Adipocyte (in vitro differentiated cells): ENCODE measurements around the gene NEDD4L.

ENCODE experiments used
- DNase-seq: peaks from one replicate; pipeline ENCODE4 v3.0.0-alpha.2; 2015; ENCODE audit warnings: low read depth
- H3K27me3 ChIP-seq: replicated peaks from 2 replicates; pipeline ENCODE4 v1.7.0; 2013; ENCODE audit warnings: mild to moderate bottlenecking, low read length, moderate library complexity; ENCODE audit not compliant: control insufficient read depth, insufficient read depth
- H3K36me3 ChIP-seq: 2 replicates; pipeline ENCODE4 v1.7.0; 2013; ENCODE audit warnings: low read length, mild to moderate bottlenecking, moderate library complexity; ENCODE audit not compliant: control insufficient read depth, insufficient read depth, severe bottlenecking
- H3K4me1 ChIP-seq: 2 replicates; pipeline ENCODE4 v1.7.0; 2013; ENCODE audit warnings: mild to moderate bottlenecking, low read length, moderate library complexity; ENCODE audit not compliant: control insufficient read depth, insufficient read depth
- H3K4me3 ChIP-seq: 2 replicates; pipeline ENCODE4 v1.7.0; 2013; ENCODE audit warnings: mild to moderate bottlenecking, low read length, moderate library complexity
- H3K9ac ChIP-seq: 2 replicates; pipeline ENCODE4 v1.7.0; 2013; ENCODE audit warnings: mild to moderate bottlenecking, low read length, moderate library complexity
- H3K9me3 ChIP-seq: 2 replicates; pipeline ENCODE4 v1.7.0; 2013; ENCODE audit warnings: mild to moderate bottlenecking, low read length, moderate library complexity; ENCODE audit not compliant: control insufficient read depth

NEDD4L gene

DNA sequence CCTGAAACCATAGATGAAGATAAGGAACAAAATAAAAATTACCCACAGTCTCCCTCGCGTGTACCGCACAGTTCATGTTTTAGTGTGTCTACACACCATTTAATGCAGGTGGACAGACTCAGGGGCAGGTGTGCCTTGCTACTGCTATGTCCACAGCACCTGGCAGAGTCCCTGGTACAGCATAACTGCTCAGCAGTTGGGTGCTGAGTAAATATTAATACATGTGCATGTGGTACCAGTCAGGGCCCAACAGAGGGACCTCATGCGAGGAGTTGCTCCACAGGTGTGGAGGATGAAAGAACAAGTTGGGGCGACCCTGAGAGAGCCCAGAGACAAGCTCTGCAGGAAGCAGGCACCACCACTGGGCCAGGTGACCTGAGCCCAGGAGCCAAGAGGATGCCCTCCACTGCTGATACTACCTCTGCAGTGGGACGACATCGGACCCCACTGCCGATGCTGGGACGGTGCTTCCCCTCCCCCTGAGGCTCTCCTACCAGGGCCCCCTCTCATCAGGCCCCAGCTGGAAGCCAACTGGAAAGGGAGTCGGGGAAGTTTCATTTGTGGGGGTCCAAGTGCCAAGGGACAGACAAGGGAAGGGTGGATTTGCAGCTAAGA is 100.8 kb downstream of the NEDD4L start:
- Histone ChIP-seq H3K36me3 (no peaks in the 10 kb centered on the region), H3K4me3 (no peak overlapping the region), H3K4me1 (peaks cover 36% of the 10 kb centered on the region), H3K9ac (no peak overlapping the region), H3K9me3 (no peaks in the 10 kb centered on the region), H3K27me3 (no peaks in the 10 kb centered on the region)
- no peak for DNase-seq

DNA sequence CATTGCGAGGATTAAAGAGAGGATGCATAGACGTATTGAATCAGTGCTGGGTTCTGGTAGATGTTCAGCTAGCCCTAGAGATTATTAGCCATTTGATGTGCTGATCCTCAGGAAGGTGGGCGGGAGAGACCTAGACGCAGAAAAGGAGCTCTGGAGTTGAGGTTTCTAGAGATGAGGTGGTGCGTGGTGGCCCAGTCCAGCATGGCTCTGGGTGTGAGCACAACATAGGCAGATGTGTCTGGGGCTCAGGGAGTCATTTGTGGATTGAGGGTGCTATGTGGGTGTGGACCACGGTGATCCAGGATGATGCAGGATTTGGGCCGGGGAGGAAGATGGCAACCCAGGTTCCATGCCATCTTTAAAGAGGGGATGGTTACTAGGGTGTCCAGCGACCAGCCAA is 102.1 kb downstream of the NEDD4L start:
- no peaks in the 10 kb centered on the region for H3K27me3 ChIP-seq
- H3K9me3 ChIP-seq = no peaks in the 10 kb centered on the region
- peaks cover 30% of the 10 kb centered on the region for H3K4me1 ChIP-seq
- H3K9ac ChIP-seq = no peak overlapping the region
- H3K4me3 ChIP-seq = no peak overlapping the region
- DNase-seq = no peak
- no peaks in the 10 kb centered on the region for H3K36me3 ChIP-seq

DNA sequence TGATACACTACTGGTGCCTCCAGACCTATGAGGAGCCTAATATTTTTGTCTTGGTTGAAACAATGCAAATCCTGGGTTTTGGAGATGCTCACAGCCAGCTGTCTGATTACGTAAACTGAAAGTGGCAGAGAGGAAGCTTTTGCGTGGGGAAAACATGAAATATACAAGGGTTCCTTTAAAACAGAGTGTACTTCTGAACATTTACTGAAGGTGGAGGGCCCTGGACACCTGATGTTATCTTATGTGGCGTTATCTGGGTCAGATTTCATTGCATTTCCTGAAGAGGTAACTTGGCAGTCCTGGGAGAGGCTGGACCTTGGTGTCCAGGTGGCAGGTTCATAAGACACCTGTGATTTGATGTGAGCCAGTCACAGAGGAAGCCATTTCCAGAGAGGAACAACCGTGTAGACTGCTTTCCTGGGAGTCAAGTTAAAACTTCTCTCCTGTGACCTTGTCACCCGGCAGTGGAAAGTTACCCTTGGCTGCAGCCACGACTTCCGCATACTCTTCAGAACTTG is 105.0 kb downstream of the NEDD4L start:
- no peak overlapping the region for H3K4me3 ChIP-seq

DNA sequence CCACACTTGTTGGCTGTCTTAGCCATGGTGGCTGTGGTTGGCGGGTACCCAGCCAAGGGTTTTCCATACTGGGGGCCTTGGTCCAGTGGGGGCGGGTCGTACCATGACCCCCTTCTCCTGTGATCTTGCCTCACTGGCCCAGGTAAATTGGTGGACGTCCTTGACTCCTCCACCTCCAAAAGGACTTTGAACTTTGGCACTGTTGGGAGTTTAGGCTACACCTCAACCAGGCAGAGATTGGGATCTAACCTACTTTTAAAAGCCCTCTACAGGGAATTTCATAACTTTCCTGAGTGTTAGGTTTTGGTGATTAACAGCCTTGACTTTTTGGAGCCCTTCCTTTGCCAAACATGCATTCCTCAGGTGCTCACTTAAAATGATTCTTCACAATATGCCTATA is 106.7 kb downstream of the NEDD4L start:
- Histone ChIP-seq H3K9me3 (no peaks in the 10 kb centered on the region), H3K27me3 (no peaks in the 10 kb centered on the region), H3K4me1 (peaks cover 20% of the 10 kb centered on the region), H3K36me3 (no peaks in the 10 kb centered on the region), H3K4me3 (no peak overlapping the region), H3K9ac (no peak overlapping the region)
- no peak for DNase-seq

More for the DNA sequence above, 105.0 kb downstream of the NEDD4L start:
- Histone ChIP-seq H3K9me3 (no peaks in the 10 kb centered on the region), H3K9ac (no peak overlapping the region), H3K27me3 (no peaks in the 10 kb centered on the region), H3K36me3 (no peaks in the 10 kb centered on the region), H3K4me1 (peaks cover 20% of the 10 kb centered on the region)
- DNase-seq = no peak

DNA sequence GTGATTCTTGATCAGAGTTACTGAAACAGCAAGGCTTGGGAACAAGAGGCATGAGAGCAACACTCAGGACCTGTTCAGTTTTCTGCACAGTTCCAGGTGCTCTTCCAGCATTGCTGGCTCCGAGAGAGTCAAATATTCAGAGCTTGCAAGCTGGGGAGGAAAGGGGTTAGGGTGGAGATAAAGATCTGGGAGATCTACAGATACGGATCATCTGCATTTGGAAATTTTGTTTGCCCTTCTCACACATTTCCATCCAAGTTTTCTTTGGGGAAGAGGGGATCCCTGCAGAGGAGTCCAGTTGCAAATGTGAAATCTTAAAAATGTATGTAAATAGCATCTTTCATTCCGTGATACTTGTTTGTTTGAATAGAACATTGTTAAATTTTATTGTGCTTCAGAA is 108.2 kb downstream of the NEDD4L start:
- H3K36me3 ChIP-seq = no peaks in the 10 kb centered on the region
- no peak for DNase-seq
- no peaks in the 10 kb centered on the region for H3K27me3 ChIP-seq
- H3K9me3 ChIP-seq = no peaks in the 10 kb centered on the region
- H3K4me3 ChIP-seq = no peak overlapping the region
- no peak overlapping the region for H3K9ac ChIP-seq
- H3K4me1 ChIP-seq = peaks cover 14% of the 10 kb centered on the region

DNA sequence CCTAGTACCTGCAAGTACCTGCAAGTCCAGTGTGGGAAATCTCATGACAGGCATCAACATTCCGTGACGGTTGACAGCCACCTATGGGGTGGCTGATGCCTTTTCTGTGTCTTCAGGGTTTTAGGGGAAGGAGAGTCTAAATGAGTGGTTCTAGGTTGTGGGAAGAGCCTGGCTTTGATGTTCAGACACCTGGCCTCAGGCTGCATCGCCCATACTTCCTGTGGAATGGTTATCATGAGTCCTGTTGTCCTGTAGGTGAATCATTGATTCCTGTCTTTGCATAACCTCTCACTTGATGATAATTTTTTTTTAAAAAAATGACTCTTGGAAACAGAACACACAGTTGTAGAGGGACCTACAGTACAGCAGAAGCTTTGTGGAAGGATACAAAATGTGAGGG is 108.9 kb downstream of the NEDD4L start:
- Histone ChIP-seq H3K9ac (no peak overlapping the region), H3K36me3 (no peaks in the 10 kb centered on the region), H3K9me3 (peaks cover 1% of the 10 kb centered on the region), H3K4me3 (no peak overlapping the region), H3K4me1 (peaks cover 7% of the 10 kb centered on the region), H3K27me3 (no peaks in the 10 kb centered on the region)
- DNase-seq = no peak

- Histone ChIP-seq H3K27me3 (no peaks in the 10 kb centered on the region), H3K4me1 (no peaks in the 10 kb centered on the region), H3K9me3 (peaks cover 5% of the 10 kb centered on the region), H3K9ac (no peak overlapping the region), H3K36me3 (no peaks in the 10 kb centered on the region), H3K4me3 (no peak overlapping the region)
- DNase-seq = no peak
Observed at GRCh38 chr18:58156516-58156915, 112.5 kb downstream of the NEDD4L start.

- no peak overlapping the region for H3K9ac ChIP-seq
- H3K4me1 ChIP-seq = no peaks in the 10 kb centered on the region
- H3K27me3 ChIP-seq = no peaks in the 10 kb centered on the region
- no peak for DNase-seq
- no peak overlapping the region for H3K4me3 ChIP-seq
- H3K9me3 ChIP-seq = peaks cover 5% of the 10 kb centered on the region
- H3K36me3 ChIP-seq = no peaks in the 10 kb centered on the region
Observed at GRCh38 chr18:58157237-58157636, 113.2 kb downstream of the NEDD4L start.

GRCh38 chr18:58158008-58158407 is 114.0 kb downstream of the NEDD4L start:
- no peaks in the 10 kb centered on the region for H3K36me3 ChIP-seq
- H3K4me1 ChIP-seq = no peaks in the 10 kb centered on the region
- H3K9ac ChIP-seq = no peak overlapping the region
- no peak overlapping the region for H3K4me3 ChIP-seq
- peaks cover 5% of the 10 kb centered on the region for H3K9me3 ChIP-seq
- no peak for DNase-seq
- no peaks in the 10 kb centered on the region for H3K27me3 ChIP-seq

GRCh38 chr18:58158459-58158858 is 114.4 kb downstream of the NEDD4L start:
- H3K27me3 ChIP-seq = no peaks in the 10 kb centered on the region
- H3K9me3 ChIP-seq = peaks cover 5% of the 10 kb centered on the region
- no peak for DNase-seq
- H3K4me1 ChIP-seq = no peaks in the 10 kb centered on the region
- no peak overlapping the region for H3K4me3 ChIP-seq
- H3K9ac ChIP-seq = no peak overlapping the region
- H3K36me3 ChIP-seq = no peaks in the 10 kb centered on the region

- H3K4me1 ChIP-seq = peaks cover 2% of the 10 kb centered on the region
- H3K9me3 ChIP-seq = peaks cover 5% of the 10 kb centered on the region
- no peak for DNase-seq
- no peak overlapping the region for H3K4me3 ChIP-seq
- no peak overlapping the region for H3K9ac ChIP-seq
- no peaks in the 10 kb centered on the region for H3K27me3 ChIP-seq
- no peaks in the 10 kb centered on the region for H3K36me3 ChIP-seq
Observed at GRCh38 chr18:58161659-58162058, 117.6 kb downstream of the NEDD4L start.

- Histone ChIP-seq H3K27me3 (no peaks in the 10 kb centered on the region), H3K4me1 (peaks cover 2% of the 10 kb centered on the region), H3K9me3 (peaks cover 5% of the 10 kb centered on the region), H3K36me3 (no peaks in the 10 kb centered on the region), H3K9ac (no peak overlapping the region), H3K4me3 (no peak overlapping the region)
- DNase-seq = no peak
Observed at GRCh38 chr18:58162127-58162526, 118.1 kb downstream of the NEDD4L start.
